Epithelial cell of proximal tubule (primary cell): ENCODE measurements around the gene ADAMTSL1. TPM values are rescaled to one million over a fixed set of nuclear protein-coding genes. Genes with fewer than 3 reads are reported as not detected.

Source experiments
- DNase-seq: peaks from one replicate; pipeline ENCODE4 v3.0.0-alpha.2; 2011; ENCODE audit warnings: low read depth
- H3K4me3 ChIP-seq: 2 replicates; pipeline ENCODE4 v1.5.1; 2011; ENCODE audit warnings: low read depth, mild to moderate bottlenecking, low read length
- total RNA-seq: library from RNA; depleted of rRNA; stranded (reverse); fragments of >200 nt; gene quantifications from 2 replicates; pipeline ENCODE4 v1.2.3, GENCODE V29; 2015
- TF ChIP-seq, protein P1 (sequence below): conservative IDR thresholded peaks from 2 replicates; pipeline ENCODE4 v1.5.1; 2012; ENCODE audit warnings: low read depth, mild to moderate bottlenecking, low read length

Gene ADAMTSL1
- total RNA-seq, 1 donor from 2014 or later, result 2.8 TPM

DNA sequence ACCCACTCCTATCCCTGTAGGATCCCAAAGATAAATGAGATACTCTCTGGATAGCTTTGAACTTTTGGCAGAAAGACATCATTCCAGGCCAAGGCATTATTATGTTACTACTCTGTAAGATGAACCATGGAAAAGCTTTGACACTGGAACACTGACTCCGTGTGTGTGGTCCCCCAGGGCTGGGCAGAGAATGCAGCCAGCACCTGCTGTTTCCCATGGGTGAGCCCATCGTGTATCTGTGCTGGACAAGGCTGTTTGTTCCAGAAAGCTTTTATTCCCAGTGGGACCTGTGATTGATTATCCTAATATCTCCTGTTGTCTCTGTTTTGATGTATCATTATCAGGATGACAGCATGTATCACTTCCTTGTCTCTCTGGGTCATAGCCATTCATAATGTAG, 304.2 kb downstream of the ADAMTSL1 start:
- H3K4me3 ChIP-seq, result no peak overlapping the region
- DNase-seq, result no peak
- TF ChIP-seq, protein P1, sequence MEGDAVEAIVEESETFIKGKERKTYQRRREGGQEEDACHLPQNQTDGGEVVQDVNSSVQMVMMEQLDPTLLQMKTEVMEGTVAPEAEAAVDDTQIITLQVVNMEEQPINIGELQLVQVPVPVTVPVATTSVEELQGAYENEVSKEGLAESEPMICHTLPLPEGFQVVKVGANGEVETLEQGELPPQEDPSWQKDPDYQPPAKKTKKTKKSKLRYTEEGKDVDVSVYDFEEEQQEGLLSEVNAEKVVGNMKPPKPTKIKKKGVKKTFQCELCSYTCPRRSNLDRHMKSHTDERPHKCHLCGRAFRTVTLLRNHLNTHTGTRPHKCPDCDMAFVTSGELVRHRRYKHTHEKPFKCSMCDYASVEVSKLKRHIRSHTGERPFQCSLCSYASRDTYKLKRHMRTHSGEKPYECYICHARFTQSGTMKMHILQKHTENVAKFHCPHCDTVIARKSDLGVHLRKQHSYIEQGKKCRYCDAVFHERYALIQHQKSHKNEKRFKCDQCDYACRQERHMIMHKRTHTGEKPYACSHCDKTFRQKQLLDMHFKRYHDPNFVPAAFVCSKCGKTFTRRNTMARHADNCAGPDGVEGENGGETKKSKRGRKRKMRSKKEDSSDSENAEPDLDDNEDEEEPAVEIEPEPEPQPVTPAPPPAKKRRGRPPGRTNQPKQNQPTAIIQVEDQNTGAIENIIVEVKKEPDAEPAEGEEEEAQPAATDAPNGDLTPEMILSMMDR, result no peak

DNA sequence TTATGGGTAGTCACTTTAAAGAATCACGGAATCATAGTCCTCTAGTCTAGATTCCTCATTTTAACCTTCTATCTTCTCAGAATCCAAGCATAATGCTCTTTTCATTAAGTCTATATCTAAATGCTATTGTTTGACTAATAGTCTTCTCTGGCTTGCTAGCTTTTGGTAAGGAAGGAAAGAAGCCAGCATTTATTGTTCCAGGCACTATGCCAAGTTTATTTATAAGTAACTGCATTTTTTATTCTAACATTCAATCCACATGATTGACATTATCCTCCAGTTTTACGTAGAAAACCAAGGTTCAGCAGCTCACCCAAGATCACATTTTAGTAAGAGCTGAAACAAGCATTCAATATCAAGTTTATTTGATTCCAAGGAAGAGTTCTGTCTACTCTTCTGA, 304.9 kb downstream of the ADAMTSL1 start:
- DNase-seq, result no peak
- TF ChIP-seq, protein P1, result no peak
- no peak overlapping the region for H3K4me3 ChIP-seq

- DNase-seq, result no peak
- TF ChIP-seq, protein P1, result no peak
- no peak overlapping the region for H3K4me3 ChIP-seq
Observed at GRCh38 chr9:18783909-18784308, 310.0 kb downstream of the ADAMTSL1 start.

DNA sequence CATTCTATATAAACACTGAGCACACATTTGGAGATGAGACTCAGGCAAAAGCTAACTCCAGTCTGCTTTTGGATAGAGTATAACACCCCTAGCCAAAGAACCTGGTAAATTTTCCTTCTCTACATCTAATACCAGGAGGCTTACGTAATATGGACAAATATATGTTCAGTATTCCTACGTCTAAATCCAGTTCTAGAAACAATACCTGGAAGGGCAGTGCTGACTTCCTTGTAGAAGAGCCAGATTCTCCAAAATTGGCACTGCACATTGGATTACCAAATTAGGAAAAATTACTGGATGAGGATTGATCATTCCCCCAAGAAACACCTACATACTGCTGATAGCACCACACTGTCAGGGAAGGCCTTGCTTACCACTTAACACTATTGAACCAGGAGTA, 311.7 kb downstream of the ADAMTSL1 start:
- no peak for DNase-seq
- TF ChIP-seq, protein P1, result no peak
- no peak overlapping the region for H3K4me3 ChIP-seq

- TF ChIP-seq, protein P1, result no peak
Observed at GRCh38 chr9:18786196-18786595, 312.2 kb downstream of the ADAMTSL1 start.

GRCh38 chr9:18786911-18787650, 313.1 kb downstream of the ADAMTSL1 start:
- H3K4me3 ChIP-seq, result no peak overlapping the region
- TF ChIP-seq, protein P1, result no peak
- no peak for DNase-seq

More at GRCh38 chr9:18786196-18786595, 312.2 kb downstream of the ADAMTSL1 start:
- DNase-seq, result no peak
- H3K4me3 ChIP-seq, result no peak overlapping the region

GRCh38 chr9:18788256-18788655, 314.3 kb downstream of the ADAMTSL1 start:
- TF ChIP-seq, protein P1, result no peak
- DNase-seq, result no peak
- no peak overlapping the region for H3K4me3 ChIP-seq
